ENCODE results near the gene SYNDIG1. TPM values are rescaled to one million over a fixed set of nuclear protein-coding genes. Genes with fewer than 3 reads are reported as not detected.

Gene SYNDIG1
- total RNA-seq, 4 donors from 2014 or later = 0.27 to 0.32 TPM; not detected in 2

DNA sequence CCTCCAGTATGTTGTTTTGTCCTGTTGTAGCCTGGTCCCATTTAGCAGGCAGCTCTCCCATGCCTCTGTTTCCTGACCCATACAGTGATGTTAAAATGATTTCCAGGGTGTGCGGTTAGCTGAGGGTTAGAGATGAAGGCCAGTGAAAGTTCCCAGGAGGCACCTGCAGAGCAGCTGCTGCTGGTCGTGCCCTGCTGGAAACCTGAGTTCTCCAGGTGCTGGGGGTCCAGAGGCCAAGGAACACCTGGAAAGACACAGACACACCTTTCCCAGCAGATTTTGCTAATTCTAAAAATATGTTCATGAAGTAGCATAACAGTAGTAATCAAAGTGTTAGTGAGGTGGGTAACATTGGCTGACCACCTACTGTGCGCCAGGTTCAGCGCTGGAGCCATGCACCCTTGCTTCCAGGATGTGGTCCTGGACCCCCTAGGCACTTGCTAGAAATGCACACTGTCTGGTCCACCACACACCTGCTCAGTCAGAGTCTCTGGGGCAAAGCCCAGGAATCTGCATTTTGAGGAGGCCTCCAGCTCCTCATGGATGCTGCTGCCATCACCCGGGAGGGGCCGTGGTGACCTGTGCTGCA, 118.7 kb downstream of the SYNDIG1 start:
- Histone ChIP-seq H3K27ac (no peak overlapping the region), H3K36me3 (no peaks in the 10 kb centered on the region), H3K4me3 (no peak overlapping the region), H3K4me1 (no peaks in the 10 kb centered on the region), H3K9me3 (no peaks in the 10 kb centered on the region), H3K27me3 (no peaks in the 10 kb centered on the region)
- in situ Hi-C loops (cut with MboI; ENCODE audit: low pct_ligation_motif_present in 1 of 4, low pct_unique_long_range_greater_than_20kb in 1 of 4, low sequenced_read_pairs in 3 of 4) (no loop called here), intact Hi-C loops (cut with DNase I; ENCODE audit: low total_unique reads) (no loop called here)
- WGBS, 2 donors (ENCODE audit: low coverage in 1 of 2) = 72 to 80% methylated on average over 1 to 6 of the region's 6 CpGs
- no peak for TF ChIP-seq POLR2AphosphoS5 (IDR thresholded peaks at IDR 0.05)
- TF ChIP-seq, protein P1, sequence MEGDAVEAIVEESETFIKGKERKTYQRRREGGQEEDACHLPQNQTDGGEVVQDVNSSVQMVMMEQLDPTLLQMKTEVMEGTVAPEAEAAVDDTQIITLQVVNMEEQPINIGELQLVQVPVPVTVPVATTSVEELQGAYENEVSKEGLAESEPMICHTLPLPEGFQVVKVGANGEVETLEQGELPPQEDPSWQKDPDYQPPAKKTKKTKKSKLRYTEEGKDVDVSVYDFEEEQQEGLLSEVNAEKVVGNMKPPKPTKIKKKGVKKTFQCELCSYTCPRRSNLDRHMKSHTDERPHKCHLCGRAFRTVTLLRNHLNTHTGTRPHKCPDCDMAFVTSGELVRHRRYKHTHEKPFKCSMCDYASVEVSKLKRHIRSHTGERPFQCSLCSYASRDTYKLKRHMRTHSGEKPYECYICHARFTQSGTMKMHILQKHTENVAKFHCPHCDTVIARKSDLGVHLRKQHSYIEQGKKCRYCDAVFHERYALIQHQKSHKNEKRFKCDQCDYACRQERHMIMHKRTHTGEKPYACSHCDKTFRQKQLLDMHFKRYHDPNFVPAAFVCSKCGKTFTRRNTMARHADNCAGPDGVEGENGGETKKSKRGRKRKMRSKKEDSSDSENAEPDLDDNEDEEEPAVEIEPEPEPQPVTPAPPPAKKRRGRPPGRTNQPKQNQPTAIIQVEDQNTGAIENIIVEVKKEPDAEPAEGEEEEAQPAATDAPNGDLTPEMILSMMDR (IDR thresholded peaks at IDR 0.05) = no peak
- no peak for TF ChIP-seq POLR2A (IDR thresholded peaks at IDR 0.05)
- no peak for TF ChIP-seq EP300 (IDR thresholded peaks at IDR 0.05; ENCODE audit: low read depth)
- DNase-seq = no peak

DNA sequence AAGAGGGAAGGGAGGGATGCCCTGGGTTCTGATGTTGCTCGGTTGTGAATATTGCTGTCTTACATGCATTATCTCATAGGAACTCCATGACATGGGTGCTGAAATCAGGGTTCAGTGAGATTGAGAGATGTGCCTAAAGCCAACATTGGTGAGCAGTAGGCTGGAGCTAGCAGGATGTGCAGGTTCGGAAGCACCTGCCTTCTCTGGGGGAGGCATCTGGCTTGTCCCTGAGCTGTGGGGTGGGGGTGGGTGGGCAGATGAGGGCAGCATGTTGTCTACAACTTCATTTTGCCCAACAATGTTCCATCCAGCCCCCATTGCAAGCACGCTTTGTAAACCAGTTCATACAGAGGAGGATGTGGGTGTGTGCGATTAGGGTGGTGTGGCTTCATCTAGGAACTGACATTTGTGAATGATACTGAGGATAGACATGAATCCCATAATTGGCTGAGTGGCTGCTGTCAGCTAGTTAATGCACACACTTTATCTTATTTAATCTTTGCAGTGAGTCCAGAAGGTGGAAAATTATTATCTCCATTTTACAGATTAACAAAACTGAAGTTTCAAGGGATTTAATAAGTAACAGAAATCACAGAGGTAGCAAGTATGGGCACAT, 119.4 kb downstream of the SYNDIG1 start:
- intact Hi-C loops (cut with DNase I; ENCODE audit: low total_unique reads) (no loop called here), in situ Hi-C loops (cut with MboI; ENCODE audit: low pct_ligation_motif_present in 1 of 4, low pct_unique_long_range_greater_than_20kb in 1 of 4, low sequenced_read_pairs in 3 of 4) (no loop called here)
- no peak overlapping the region for H3K27ac ChIP-seq
- no peaks in the 10 kb centered on the region for H3K9me3 ChIP-seq
- 81 to 100% methylated on average over 2 to 4 of the region's 4 CpGs for WGBS, 2 donors (ENCODE audit: low coverage in 1 of 2)
- no peaks in the 10 kb centered on the region for H3K27me3 ChIP-seq
- no peaks in the 10 kb centered on the region for H3K4me1 ChIP-seq
- no peak for TF ChIP-seq POLR2AphosphoS5 (IDR thresholded peaks at IDR 0.05)
- TF ChIP-seq, protein P1 (IDR thresholded peaks at IDR 0.05) = no peak
- TF ChIP-seq POLR2A (IDR thresholded peaks at IDR 0.05) = no peak
- H3K36me3 ChIP-seq = no peaks in the 10 kb centered on the region
- DNase-seq = no peak
- H3K4me3 ChIP-seq = no peak overlapping the region

DNA sequence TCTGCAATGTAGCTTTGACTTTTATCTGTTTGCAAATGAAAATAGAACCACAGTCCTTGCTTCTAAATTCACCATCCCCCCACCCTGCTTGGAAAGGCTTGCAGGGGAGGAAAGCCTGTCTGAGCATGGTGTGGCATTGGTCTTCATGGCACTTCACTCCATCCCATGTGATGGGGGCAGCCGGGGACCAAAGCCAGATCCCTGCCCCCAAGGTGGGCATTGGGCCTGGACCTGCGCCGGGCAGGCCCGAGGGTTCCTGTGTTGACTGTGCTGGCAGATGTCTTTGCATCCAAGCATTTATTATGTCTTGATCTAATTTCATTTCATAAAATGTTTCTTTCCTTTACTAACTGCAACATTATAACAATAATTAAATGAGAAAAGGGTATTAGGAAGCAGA, 120.0 kb downstream of the SYNDIG1 start:
- 92% methylated on average over 4 of the region's 4 CpGs; no CpG with 5 or more reads in 1 of the 2 donors for WGBS, 2 donors (ENCODE audit: low coverage in 1 of 2)
- no peak for DNase-seq
- intact Hi-C loops (cut with DNase I; ENCODE audit: low total_unique reads) (no loop called here), in situ Hi-C loops (cut with MboI; ENCODE audit: low pct_ligation_motif_present in 1 of 4, low pct_unique_long_range_greater_than_20kb in 1 of 4, low sequenced_read_pairs in 3 of 4) (no loop called here)
- no peak overlapping the region for H3K27ac ChIP-seq
- H3K4me3 ChIP-seq = no peak overlapping the region
- no peaks in the 10 kb centered on the region for H3K36me3 ChIP-seq
- TF ChIP-seq, protein P1 (IDR thresholded peaks at IDR 0.05) = no peak
- TF ChIP-seq EP300 (IDR thresholded peaks at IDR 0.05; ENCODE audit: low read depth) (no peak), POLR2A (IDR thresholded peaks at IDR 0.05) (no peak), POLR2AphosphoS5 (IDR thresholded peaks at IDR 0.05) (no peak)
- no peaks in the 10 kb centered on the region for H3K27me3 ChIP-seq
- no peaks in the 10 kb centered on the region for H3K4me1 ChIP-seq
- no peaks in the 10 kb centered on the region for H3K9me3 ChIP-seq

DNA sequence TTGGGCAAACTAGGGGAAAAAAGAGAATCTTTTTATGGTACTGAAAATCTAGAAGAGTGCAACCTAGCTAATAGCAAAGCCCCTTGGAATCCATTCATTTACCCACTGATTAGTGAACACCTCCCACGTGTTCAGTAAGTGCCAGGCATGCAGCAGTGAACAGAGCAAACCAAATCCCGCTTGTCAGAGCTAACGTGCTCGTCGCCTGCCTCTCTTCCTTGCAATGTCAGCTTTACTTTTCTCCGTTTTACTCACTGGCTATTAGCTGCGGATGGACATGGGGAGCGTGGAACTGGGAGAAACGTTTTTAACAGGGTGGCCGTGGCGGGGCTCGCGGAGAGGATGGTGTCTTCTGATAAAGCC, 120.4 kb downstream of the SYNDIG1 start:
- intact Hi-C loops (cut with DNase I; ENCODE audit: low total_unique reads) (no loop called here), in situ Hi-C loops (cut with MboI; ENCODE audit: low pct_ligation_motif_present in 1 of 4, low pct_unique_long_range_greater_than_20kb in 1 of 4, low sequenced_read_pairs in 3 of 4) (no loop called here)
- H3K27me3 ChIP-seq = no peaks in the 10 kb centered on the region
- WGBS, 2 donors (ENCODE audit: low coverage in 1 of 2) = 84 to 89% methylated on average over 5 to 13 of the region's 13 CpGs
- TF ChIP-seq EP300 (IDR thresholded peaks at IDR 0.05; ENCODE audit: low read depth) (no peak), POLR2A (IDR thresholded peaks at IDR 0.05) (no peak), POLR2AphosphoS5 (IDR thresholded peaks at IDR 0.05) (no peak)
- TF ChIP-seq, protein P1 (IDR thresholded peaks at IDR 0.05) = no peak
- no peak for DNase-seq
- no peak overlapping the region for H3K27ac ChIP-seq
- no peaks in the 10 kb centered on the region for H3K9me3 ChIP-seq
- H3K36me3 ChIP-seq = no peaks in the 10 kb centered on the region
- no peak overlapping the region for H3K4me3 ChIP-seq
- H3K4me1 ChIP-seq = no peaks in the 10 kb centered on the region

Data from transverse colon (tissue), 4 donors.